Tibial nerve (tissue), 4 donors: ENCODE measurements around the gene CCL2. TPM values are rescaled to one million over a fixed set of nuclear protein-coding genes. Genes with fewer than 3 reads are reported as not detected.
A peak's percentile ranks its signal among the peaks of the same experiment; 100 is the strongest.

Source experiments
- DNase-seq, 2 donors: peaks; one replicate each; pipeline ENCODE4 v3.0.0-alpha.2; 2019; ENCODE audit warnings: low spot score in 2 of 2
- H3K27ac ChIP-seq, 4 donors: fragments of 200-600 bp; sonication (generic) in 3 of 4; one replicate each; pipeline ENCODE4 v1.5.1; 2017 to 2019; ENCODE audit warnings: mild to moderate bottlenecking in 1 of 4
- H3K27me3 ChIP-seq, 2 donors: fragments of 200-600 bp; sonication (generic) in 1 of 2; one replicate each; pipeline versions ENCODE4 v1.5.1 to v1.6.0; 2017 to 2019
- H3K36me3 ChIP-seq, 3 donors: fragments of 200-600 bp; sonication (generic); one replicate each; pipeline ENCODE4 v1.5.1; 2018 to 2019
- H3K4me1 ChIP-seq, 4 donors: fragments of 200-600 bp; sonication (generic) in 3 of 4; one replicate each; pipeline ENCODE4 v1.5.1; 2017 to 2019
- H3K4me3 ChIP-seq, 4 donors: fragments of 200-600 bp; sonication (generic) in 3 of 4; one replicate each; pipeline ENCODE4 v1.5.1; 2017 to 2019; ENCODE audit warnings: mild to moderate bottlenecking in 1 of 4, moderate library complexity in 1 of 4
- H3K9me3 ChIP-seq, 4 donors: fragments of 200-600 bp; sonication (generic) in 3 of 4; one replicate each; pipeline ENCODE4 v1.5.1; 2017 to 2019
- EP300 ChIP-seq, 2 donors: sonication (generic); formaldehyde crosslinking; IDR thresholded peaks; one replicate each; pipeline ENCODE4 v1.6.1; 2017; ENCODE audit warnings: antibody characterized with exemption in 2 of 2, mild to moderate bottlenecking in 1 of 2
- POLR2A ChIP-seq, 2 donors: fragments of 450-650 bp; IDR thresholded peaks; one replicate each; pipeline ENCODE4 v1.6.1; 2017; ENCODE audit warnings: antibody characterized with exemption in 2 of 2, mild to moderate bottlenecking in 2 of 2, moderate library complexity in 2 of 2
- WGBS, 2 donors: methylation state at CpG; one replicate each; pipeline ENCODE4 v1.1.5; 2018; 5-methylcytosine and 5-hydroxymethylcytosine counted together
- total RNA-seq, 4 donors: library from RNA; depleted of rRNA; stranded (reverse); fragments of >200 nt; gene quantifications; one replicate each; pipeline ENCODE4 v1.1.0, GENCODE V29; 2016
- TF ChIP-seq, protein P1 (sequence below), 5 experiments: fragments of 200-600 bp in 3 of 5; fragments of 450-650 bp in 2 of 5; sonication (generic) in 3 of 5; IDR thresholded peaks; one replicate each; pipeline ENCODE4 v1.5.1; 2016 to 2019; ENCODE audit warnings: antibody characterized with exemption in 5 of 5, mild to moderate bottlenecking in 3 of 5, moderate library complexity in 2 of 5

The CCL2 gene
- total RNA-seq, 4 donors from 2014 or later, result 34.7 to 185 (median 43.6) TPM

DNA sequence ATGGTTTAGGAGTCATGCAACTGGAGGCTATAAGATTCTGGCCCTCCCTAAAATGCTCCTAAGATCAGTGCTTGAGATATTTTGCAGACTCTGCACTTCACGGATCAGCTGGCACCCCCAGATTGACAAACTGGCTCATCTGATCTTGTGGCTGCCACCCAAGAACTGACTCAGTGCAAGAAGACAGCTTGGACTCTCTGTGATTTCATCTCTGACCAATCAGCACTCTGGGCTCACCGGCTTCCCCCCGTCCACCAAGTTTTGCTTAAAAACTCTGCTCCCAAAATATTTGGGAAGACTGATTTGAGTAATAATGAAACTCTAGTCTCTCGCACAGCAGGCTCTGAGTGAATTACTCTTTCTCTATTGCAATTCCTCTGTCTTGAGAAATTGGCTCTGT is 26.3 kb upstream of the CCL2 start:
- WGBS, 2 donors, result 72 to 80% methylated on average over 4 of the region's 4 CpGs
- TF ChIP-seq EP300 (IDR thresholded peaks at IDR 0.05) (no peak), POLR2A (IDR thresholded peaks at IDR 0.05) (no peak)
- TF ChIP-seq, protein P1, sequence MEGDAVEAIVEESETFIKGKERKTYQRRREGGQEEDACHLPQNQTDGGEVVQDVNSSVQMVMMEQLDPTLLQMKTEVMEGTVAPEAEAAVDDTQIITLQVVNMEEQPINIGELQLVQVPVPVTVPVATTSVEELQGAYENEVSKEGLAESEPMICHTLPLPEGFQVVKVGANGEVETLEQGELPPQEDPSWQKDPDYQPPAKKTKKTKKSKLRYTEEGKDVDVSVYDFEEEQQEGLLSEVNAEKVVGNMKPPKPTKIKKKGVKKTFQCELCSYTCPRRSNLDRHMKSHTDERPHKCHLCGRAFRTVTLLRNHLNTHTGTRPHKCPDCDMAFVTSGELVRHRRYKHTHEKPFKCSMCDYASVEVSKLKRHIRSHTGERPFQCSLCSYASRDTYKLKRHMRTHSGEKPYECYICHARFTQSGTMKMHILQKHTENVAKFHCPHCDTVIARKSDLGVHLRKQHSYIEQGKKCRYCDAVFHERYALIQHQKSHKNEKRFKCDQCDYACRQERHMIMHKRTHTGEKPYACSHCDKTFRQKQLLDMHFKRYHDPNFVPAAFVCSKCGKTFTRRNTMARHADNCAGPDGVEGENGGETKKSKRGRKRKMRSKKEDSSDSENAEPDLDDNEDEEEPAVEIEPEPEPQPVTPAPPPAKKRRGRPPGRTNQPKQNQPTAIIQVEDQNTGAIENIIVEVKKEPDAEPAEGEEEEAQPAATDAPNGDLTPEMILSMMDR (IDR thresholded peaks at IDR 0.05), result no peak
- no peak overlapping the region for H3K4me3 ChIP-seq
- DNase-seq, result no peak
- H3K4me1 ChIP-seq, result peaks cover 0 to 7% (median 3%) of the 10 kb centered on the region in 4 donors
- no peak overlapping the region for H3K27ac ChIP-seq
- no peaks in the 10 kb centered on the region for H3K36me3 ChIP-seq
- no peaks in the 10 kb centered on the region for H3K27me3 ChIP-seq
- H3K9me3 ChIP-seq, result peaks cover 0 to 3% (median 1%) of the 10 kb centered on the region in 4 donors

DNA sequence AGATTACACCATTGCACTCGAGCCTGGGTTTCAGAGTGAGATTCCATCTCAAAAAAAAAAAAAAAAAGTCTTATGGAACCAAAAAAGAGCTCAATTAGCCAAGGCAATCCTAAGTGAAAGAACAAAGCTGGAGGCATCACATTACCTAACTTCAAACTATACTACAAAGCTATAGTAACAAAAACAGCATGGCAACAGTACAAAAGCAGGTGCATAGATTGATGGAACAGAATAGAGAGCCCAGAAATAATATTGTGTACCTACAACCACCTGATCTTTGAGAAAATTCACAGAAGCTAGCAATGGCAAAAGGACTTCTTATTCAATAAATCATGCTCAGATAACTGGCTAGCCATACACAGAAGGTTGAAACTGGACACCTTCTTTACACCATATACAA is 24.7 kb upstream of the CCL2 start:
- no peak overlapping the region for H3K27ac ChIP-seq
- TF ChIP-seq, protein P1 (IDR thresholded peaks at IDR 0.05), result no peak
- peaks cover 7 to 22% (median 18%) of the 10 kb centered on the region in 4 donors for H3K4me1 ChIP-seq
- no peaks in the 10 kb centered on the region for H3K36me3 ChIP-seq
- H3K27me3 ChIP-seq, result no peaks in the 10 kb centered on the region
- 41 to 81% methylated on average over 1 of the region's 1 CpG for WGBS, 2 donors
- H3K9me3 ChIP-seq, result peaks cover 0 to 3% (median 1%) of the 10 kb centered on the region in 4 donors
- H3K4me3 ChIP-seq, result no peak overlapping the region
- no peak for DNase-seq

DNA sequence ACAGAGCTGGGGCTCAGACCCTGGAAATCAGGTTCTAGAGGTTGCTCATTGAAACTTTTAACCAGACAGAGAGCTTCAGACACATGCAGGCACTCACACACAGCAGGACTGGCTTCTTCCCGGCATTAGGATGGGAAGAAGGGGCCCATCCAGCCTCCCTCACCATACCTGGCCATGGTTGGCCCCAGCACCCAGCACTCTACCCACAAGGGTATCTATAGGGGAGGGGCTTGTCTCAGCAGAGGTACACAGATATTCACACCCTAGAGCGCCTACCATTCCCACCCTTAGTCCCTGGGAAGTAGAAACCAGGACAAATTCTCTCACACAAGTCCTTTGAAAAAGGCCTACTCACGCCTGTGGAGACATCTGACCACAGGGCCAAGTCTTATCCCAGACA is 20.5 kb upstream of the CCL2 start:
- peaks cover 7 to 63% (median 48%) of the 10 kb centered on the region in 4 donors for H3K4me1 ChIP-seq
- WGBS, 2 donors, result 78 to 80% methylated on average over 3 of the region's 3 CpGs
- TF ChIP-seq POLR2A (IDR thresholded peaks at IDR 0.05) (no peak), EP300 (IDR thresholded peaks at IDR 0.05) (no peak)
- TF ChIP-seq, protein P1 (IDR thresholded peaks at IDR 0.05), result no peak
- H3K36me3 ChIP-seq, result no peaks in the 10 kb centered on the region
- peaks cover 0 to 3% (median 0%) of the 10 kb centered on the region in 4 donors for H3K9me3 ChIP-seq
- H3K27me3 ChIP-seq, result no peaks in the 10 kb centered on the region
- no peak overlapping the region for H3K4me3 ChIP-seq
- no peak for DNase-seq
- H3K27ac ChIP-seq, result peak overlapping the region; percentile 41 to 92 (median 65)

- Histone ChIP-seq H3K27ac (peak overlapping the region; percentile 41 to 92 (median 65)), H3K27me3 (no peaks in the 10 kb centered on the region), H3K4me3 (no peak overlapping the region), H3K36me3 (no peaks in the 10 kb centered on the region), H3K4me1 (peaks cover 7 to 72% (median 56%) of the 10 kb centered on the region in 4 donors), H3K9me3 (peaks cover 0 to under 1% (median 0%) of the 10 kb centered on the region in 4 donors)
- 20 to 25% methylated on average over 6 of the region's 6 CpGs for WGBS, 2 donors
- peak; percentile 28 to 78 for TF ChIP-seq EP300 (IDR thresholded peaks at IDR 0.05)
- TF ChIP-seq, protein P1 (IDR thresholded peaks at IDR 0.05), result no peak
- peak; percentile 61 to 70 for DNase-seq
Observed at GRCh38 chr17:34235389-34236028, 19.6 kb upstream of the CCL2 start.

GRCh38 chr17:34236281-34236892 is 18.7 kb upstream of the CCL2 start:
- Histone ChIP-seq H3K9me3 (no peaks in the 10 kb centered on the region), H3K27me3 (no peaks in the 10 kb centered on the region), H3K27ac (peak overlapping the region in 2 of 4 donors; percentile 81 to 92), H3K36me3 (no peaks in the 10 kb centered on the region), H3K4me3 (no peak overlapping the region), H3K4me1 (peaks cover 7 to 81% (median 63%) of the 10 kb centered on the region in 4 donors)
- no peak for DNase-seq
- WGBS, 2 donors, result 70 to 71% methylated on average over 6 of the region's 6 CpGs
- no peak for TF ChIP-seq POLR2A (IDR thresholded peaks at IDR 0.05)
- TF ChIP-seq EP300 (IDR thresholded peaks at IDR 0.05), result no peak
